SK-N-SH treated with all-trans-retinoic acid at 6 μM for 48 hours (cell line): ENCODE results near the gene ZSWIM8.

Experiments used
- ATAC-seq: fragments of 200-7000 bp; cut with Tn5 transposase; 3 replicates; pipeline ENCODE4 v1.9.1; 2020; ENCODE audit warnings: mild to moderate bottlenecking, moderate library complexity
- BACH2 ChIP-seq: fragments of 250-450 bp; sonication (Bioruptor Pico); IDR thresholded peaks from 2 replicates; pipeline ENCODE4 v1.9.0; 2021; ENCODE audit warnings: mild to moderate bottlenecking, borderline replicate concordance
- CSDC2 ChIP-seq: fragments of 250-450 bp; sonication (Bioruptor Pico); IDR thresholded peaks from 2 replicates; pipeline ENCODE4 v1.5.0; 2020; ENCODE audit warnings: mild to moderate bottlenecking, moderate library complexity
- ESRRG ChIP-seq: fragments of 250-450 bp; sonication (Bioruptor Pico); IDR thresholded peaks from 2 replicates; pipeline ENCODE4 v1.6.1; 2021; ENCODE audit warnings: mild to moderate bottlenecking
- GLIS3 ChIP-seq: fragments of 250-450 bp; sonication (Bioruptor Pico); IDR thresholded peaks from 2 replicates; pipeline ENCODE4 v1.5.0; 2020; ENCODE audit warnings: mild to moderate bottlenecking, moderate library complexity
- ISL1 ChIP-seq: fragments of 250-450 bp; sonication (Bioruptor Pico); IDR thresholded peaks from 2 replicates; pipeline ENCODE4 v2.1.2; 2022; ENCODE audit warnings: mild to moderate bottlenecking, moderate library complexity
- OSR1 ChIP-seq: fragments of 250-450 bp; sonication (Bioruptor Pico); IDR thresholded peaks from 2 replicates; pipeline ENCODE4 v1.8.0; 2022; ENCODE audit warnings: moderate library complexity, mild to moderate bottlenecking, inconsistent platforms
- PATZ1 ChIP-seq: fragments of 250-450 bp; sonication (Bioruptor Pico); IDR thresholded peaks from 2 replicates; pipeline ENCODE4 v1.8.0; 2020; ENCODE audit warnings: mild to moderate bottlenecking, moderate library complexity, borderline replicate concordance
- RARB ChIP-seq: fragments of 250-450 bp; sonication (Bioruptor Pico); IDR thresholded peaks from 2 replicates; pipeline ENCODE4 v1.8.0; 2021; ENCODE audit warnings: mild to moderate bottlenecking, moderate library complexity
- SNAI2 ChIP-seq: fragments of 250-450 bp; sonication (Bioruptor Pico); IDR thresholded peaks from 2 replicates; pipeline ENCODE4 v1.5.0; 2020; ENCODE audit warnings: mild to moderate bottlenecking, moderate library complexity
- TCF4 ChIP-seq: fragments of 250-450 bp; sonication (Bioruptor Pico); IDR thresholded peaks from 2 replicates; pipeline ENCODE4 v1.8.0; 2021; ENCODE audit warnings: mild to moderate bottlenecking, moderate library complexity, borderline replicate concordance
- TOX ChIP-seq: fragments of 250-450 bp; sonication (Bioruptor Pico); IDR thresholded peaks from 2 replicates; pipeline ENCODE4 v1.8.0; 2021; ENCODE audit warnings: mild to moderate bottlenecking, moderate library complexity, borderline replicate concordance
- TSHZ2 ChIP-seq: fragments of 250-450 bp; sonication (Bioruptor Pico); IDR thresholded peaks from 2 replicates; pipeline ENCODE4 v1.5.0; 2020; ENCODE audit warnings: mild to moderate bottlenecking, moderate library complexity
- ZC3H10 ChIP-seq: fragments of 250-450 bp; sonication (Bioruptor Pico); IDR thresholded peaks from 2 replicates; pipeline ENCODE4 v1.5.1; 2021; ENCODE audit warnings: mild to moderate bottlenecking, moderate library complexity
- ZFP3 ChIP-seq: fragments of 250-450 bp; sonication (Bioruptor Pico); IDR thresholded peaks from 2 replicates; pipeline ENCODE4 v1.5.0; 2020; ENCODE audit warnings: mild to moderate bottlenecking, moderate library complexity
- ZFP30 ChIP-seq: fragments of 450-650 bp; formaldehyde crosslinking; IDR thresholded peaks from 2 replicates; pipeline ENCODE4 v1.5.0; 2022; ENCODE audit warnings: mild to moderate bottlenecking, moderate library complexity
- ZNF8 ChIP-seq: fragments of 450-650 bp; formaldehyde crosslinking; IDR thresholded peaks from 2 replicates; pipeline ENCODE4 v1.5.0; 2020; ENCODE audit warnings: mild to moderate bottlenecking, moderate library complexity
- TF ChIP-seq, protein P1 (sequence below): fragments of 250-450 bp; sonication (Bioruptor Pico); IDR thresholded peaks from 2 replicates; pipeline ENCODE4 v1.5.1; 2020; ENCODE audit warnings: low read depth, mild to moderate bottlenecking, moderate library complexity
- TF ChIP-seq, protein P2 (sequence below): fragments of 250-450 bp; sonication (Bioruptor Pico); IDR thresholded peaks from 2 replicates; pipeline ENCODE4 v1.5.1; 2021; ENCODE audit warnings: mild to moderate bottlenecking, moderate library complexity
- TF ChIP-seq, protein P3 (sequence below): fragments of 250-450 bp; sonication (Bioruptor Pico); IDR thresholded peaks from 2 replicates; pipeline ENCODE4 v1.8.0; 2021; ENCODE audit warnings: low read depth, mild to moderate bottlenecking, moderate library complexity, borderline replicate concordance

The ZSWIM8 gene

DNA sequence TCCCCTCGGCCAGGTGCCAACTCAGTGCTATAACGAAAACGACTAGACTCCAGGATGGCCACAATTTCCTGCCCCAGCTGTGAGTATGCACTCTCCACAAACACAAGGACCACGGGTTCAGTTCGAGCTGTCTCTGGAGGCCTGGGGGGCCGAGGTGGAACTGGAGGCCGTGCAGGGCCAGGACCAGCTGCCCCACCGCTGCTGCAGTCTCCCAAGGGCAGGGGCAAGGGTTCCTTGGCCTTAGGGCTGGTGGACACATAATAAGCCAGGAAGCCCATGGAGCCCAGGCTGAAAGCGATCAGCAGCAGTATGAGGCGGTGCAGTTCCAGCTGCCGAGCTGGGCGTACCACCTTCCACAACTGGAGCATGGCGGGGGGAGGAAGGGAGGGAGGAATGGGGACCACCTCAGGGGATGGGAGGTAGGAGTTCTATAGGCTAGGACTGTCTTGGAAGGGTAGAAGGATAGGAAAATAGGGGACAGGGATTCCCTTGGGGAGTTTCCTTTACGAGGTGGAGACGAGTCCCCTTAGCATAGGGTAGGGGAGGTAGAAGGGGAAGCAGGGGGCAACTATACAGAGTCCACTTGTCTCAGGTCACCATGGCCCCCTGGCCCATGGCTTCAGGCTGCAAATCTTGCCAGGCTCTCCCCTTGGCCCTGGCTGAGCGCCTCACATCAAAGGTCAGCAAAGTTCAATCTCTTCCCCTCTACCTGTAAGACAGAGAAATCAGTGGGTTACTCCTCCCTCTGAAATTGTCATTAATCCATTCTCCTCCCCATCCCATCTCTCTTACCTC, 22.8 kb downstream of the ZSWIM8 start:
- ATAC-seq, result no peak
- TF ChIP-seq ESRRG (CRISPR knock-in tag) (no peak), RARB (CRISPR knock-in tag) (no peak), GLIS3 (CRISPR knock-in tag) (no peak), PATZ1 (no peak), ISL1 (CRISPR knock-in tag) (no peak)
- TF ChIP-seq, protein P1, sequence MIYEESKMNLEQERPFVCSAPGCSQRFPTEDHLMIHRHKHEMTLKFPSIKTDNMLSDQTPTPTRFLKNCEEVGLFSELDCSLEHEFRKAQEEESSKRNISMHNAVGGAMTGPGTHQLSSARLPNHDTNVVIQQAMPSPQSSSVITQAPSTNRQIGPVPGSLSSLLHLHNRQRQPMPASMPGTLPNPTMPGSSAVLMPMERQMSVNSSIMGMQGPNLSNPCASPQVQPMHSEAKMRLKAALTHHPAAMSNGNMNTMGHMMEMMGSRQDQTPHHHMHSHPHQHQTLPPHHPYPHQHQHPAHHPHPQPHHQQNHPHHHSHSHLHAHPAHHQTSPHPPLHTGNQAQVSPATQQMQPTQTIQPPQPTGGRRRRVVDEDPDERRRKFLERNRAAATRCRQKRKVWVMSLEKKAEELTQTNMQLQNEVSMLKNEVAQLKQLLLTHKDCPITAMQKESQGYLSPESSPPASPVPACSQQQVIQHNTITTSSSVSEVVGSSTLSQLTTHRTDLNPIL, result no peak
- TF ChIP-seq, all 23 proteins: peak for 0

DNA sequence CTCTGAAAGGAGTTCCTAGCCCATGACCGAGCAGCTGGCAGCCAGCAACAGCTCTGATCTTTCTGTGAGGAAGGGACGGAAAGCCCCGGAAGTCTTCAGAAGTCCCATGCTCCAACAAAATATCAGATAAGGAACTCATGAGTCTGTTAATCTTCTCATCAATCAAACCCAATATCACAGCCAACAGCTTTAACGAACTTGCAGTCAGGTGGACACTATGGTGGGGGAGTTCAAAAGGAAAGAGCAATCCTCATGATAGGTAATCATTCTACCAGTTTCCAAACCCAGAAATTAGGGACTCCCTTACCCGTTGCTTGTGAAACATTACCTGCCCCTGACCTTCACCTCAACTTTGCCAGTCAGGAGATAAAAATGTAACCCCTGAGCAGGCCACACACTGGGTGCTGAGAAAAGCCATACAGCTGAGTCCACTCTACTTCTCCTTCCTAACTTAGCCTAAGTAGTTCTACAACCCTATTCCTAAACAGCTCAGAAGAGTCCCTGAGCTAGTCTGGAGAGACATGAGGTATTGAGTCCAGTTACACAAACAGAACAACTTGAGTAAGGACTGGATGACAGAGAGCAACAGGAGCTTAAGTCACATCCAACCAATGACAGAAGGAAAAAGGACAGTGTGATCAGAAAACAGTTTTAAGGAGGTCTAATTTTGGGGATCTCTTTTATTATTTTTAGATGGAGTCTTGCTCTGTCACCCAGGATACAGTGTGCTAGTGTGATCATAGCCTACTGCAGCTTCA, 23.8 kb downstream of the ZSWIM8 start:
- ATAC-seq, result no peak
- TF ChIP-seq, protein P2, sequence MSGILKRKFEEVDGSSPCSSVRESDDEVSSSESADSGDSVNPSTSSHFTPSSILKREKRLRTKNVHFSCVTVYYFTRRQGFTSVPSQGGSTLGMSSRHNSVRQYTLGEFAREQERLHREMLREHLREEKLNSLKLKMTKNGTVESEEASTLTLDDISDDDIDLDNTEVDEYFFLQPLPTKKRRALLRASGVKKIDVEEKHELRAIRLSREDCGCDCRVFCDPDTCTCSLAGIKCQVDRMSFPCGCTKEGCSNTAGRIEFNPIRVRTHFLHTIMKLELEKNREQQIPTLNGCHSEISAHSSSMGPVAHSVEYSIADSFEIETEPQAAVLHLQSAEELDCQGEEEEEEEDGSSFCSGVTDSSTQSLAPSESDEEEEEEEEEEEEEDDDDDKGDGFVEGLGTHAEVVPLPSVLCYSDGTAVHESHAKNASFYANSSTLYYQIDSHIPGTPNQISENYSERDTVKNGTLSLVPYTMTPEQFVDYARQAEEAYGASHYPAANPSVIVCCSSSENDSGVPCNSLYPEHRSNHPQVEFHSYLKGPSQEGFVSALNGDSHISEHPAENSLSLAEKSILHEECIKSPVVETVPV, result no peak
- TF ChIP-seq SNAI2 (CRISPR knock-in tag) (no peak), ZFP30 (CRISPR knock-in tag) (no peak), OSR1 (no peak), CSDC2 (CRISPR knock-in tag) (no peak), RARB (CRISPR knock-in tag) (no peak), ZNF8 (CRISPR knock-in tag) (no peak), TCF4 (CRISPR knock-in tag) (no peak), PATZ1 (no peak), TOX (CRISPR knock-in tag) (no peak), BACH2 (CRISPR knock-in tag) (no peak)
- TF ChIP-seq, protein P1, result no peak
- TF ChIP-seq, protein P3, sequence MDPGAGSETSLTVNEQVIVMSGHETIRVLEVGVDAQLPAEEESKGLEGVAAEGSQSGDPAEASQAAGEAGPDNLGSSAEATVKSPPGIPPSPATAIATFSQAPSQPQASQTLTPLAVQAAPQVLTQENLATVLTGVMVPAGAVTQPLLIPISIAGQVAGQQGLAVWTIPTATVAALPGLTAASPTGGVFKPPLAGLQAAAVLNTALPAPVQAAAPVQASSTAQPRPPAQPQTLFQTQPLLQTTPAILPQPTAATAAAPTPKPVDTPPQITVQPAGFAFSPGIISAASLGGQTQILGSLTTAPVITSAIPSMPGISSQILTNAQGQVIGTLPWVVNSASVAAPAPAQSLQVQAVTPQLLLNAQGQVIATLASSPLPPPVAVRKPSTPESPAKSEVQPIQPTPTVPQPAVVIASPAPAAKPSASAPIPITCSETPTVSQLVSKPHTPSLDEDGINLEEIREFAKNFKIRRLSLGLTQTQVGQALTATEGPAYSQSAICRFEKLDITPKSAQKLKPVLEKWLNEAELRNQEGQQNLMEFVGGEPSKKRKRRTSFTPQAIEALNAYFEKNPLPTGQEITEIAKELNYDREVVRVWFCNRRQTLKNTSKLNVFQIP, result no peak

DNA sequence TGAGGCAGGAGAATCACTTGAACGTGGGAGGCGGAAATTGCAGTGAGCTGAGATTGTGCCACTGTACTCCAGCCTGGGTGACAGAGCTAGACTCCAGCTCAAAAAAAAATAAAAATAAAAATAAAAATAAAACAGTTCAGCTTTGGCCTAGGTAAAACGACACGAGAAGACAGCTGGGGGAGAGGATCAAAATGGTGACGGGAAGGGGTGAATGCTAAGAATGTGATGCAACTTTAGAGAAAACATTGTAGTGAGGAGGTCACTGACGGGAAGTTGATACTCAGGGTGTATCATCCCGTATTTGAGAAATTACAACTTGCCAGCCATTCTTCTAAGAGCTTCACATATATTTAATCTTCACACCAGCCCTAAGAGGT, 24.9 kb downstream of the ZSWIM8 start:
- ATAC-seq, result no peak
- TF ChIP-seq TCF4 (CRISPR knock-in tag) (no peak), ZFP3 (CRISPR knock-in tag) (no peak), ZC3H10 (CRISPR knock-in tag) (no peak), ISL1 (CRISPR knock-in tag) (no peak), PATZ1 (no peak), TSHZ2 (no peak), GLIS3 (CRISPR knock-in tag) (no peak), RARB (CRISPR knock-in tag) (no peak)
- TF ChIP-seq, protein P3, result no peak
